ENCODE results near the gene COL6A6. TPM values are rescaled to one million over a fixed set of nuclear protein-coding genes. Genes with fewer than 3 reads are reported as not detected.

COL6A6 gene
- total RNA-seq, 1 experiment from 2014 or later: 0.11 TPM

DNA sequence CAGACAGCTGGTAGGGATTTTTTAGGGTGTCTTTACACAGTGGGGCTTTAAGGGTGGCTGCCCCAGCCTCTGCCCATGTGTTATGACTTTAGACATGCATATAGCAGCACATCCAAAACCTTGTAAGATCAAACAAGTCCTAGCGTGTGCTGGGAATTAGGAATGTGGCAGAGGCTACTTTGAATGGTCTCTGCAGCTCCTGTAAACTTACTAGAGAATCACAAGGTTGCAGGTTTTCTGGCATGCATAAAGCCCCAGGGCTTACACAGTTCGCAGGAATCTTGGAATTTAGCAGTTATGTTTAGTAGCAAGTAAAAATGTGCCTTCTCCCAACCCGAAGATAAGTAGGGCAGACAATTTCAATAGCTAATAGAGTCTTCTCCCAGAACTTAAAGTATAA, 46.9 kb upstream of the COL6A6 start:
- Histone ChIP-seq H3K27ac (ENCODE audit: insufficient read length, low read depth, low read length) (no peak overlapping the region), H3K23me2 (ENCODE audit: insufficient read length, low read depth, low read length, poor library complexity, severe bottlenecking) (no peaks in the 10 kb centered on the region), H2BK15ac (ENCODE audit: low read depth, low read length) (no peak overlapping the region), H3K4me1 (ENCODE audit: insufficient read depth, low read length) (no peaks in the 10 kb centered on the region), H3K9me3 (ENCODE audit: control insufficient read depth, low read depth, low read length) (no peaks in the 10 kb centered on the region), H2AK5ac (ENCODE audit: insufficient read length, low read length) (no peak overlapping the region), H3K27me3 (ENCODE audit: insufficient read depth, low read length) (no peaks in the 10 kb centered on the region), H2BK20ac (ENCODE audit: low read depth, low read length, poor library complexity, severe bottlenecking) (no peak overlapping the region), H3K79me1 (ENCODE audit: insufficient read depth, low read depth, low read length, poor library complexity, severe bottlenecking) (no peaks in the 10 kb centered on the region), H2BK12ac (ENCODE audit: insufficient read length, low read depth, low read length) (no peak overlapping the region), H3K9ac (ENCODE audit: extremely low read depth, insufficient read length, low read length) (no peak overlapping the region), H3K56ac (ENCODE audit: insufficient read length, low read depth, low read length) (no peak overlapping the region), H3T11ph (ENCODE audit: low read length) (no peak overlapping the region), H3K4ac (ENCODE audit: low read depth, low read length) (no peak overlapping the region), H4K91ac (ENCODE audit: insufficient read length, low read depth, low read length) (no peak overlapping the region), H3K4me2 (ENCODE audit: insufficient read depth, insufficient read length, low read length) (no peak overlapping the region), H3K79me2 (ENCODE audit: insufficient read depth, low read length) (no peaks in the 10 kb centered on the region), H3K23ac (ENCODE audit: insufficient read length, low read depth, low read length) (no peak overlapping the region), H3K14ac (ENCODE audit: insufficient read depth, low read length) (no peak overlapping the region), H4K8ac (replicated peaks; ENCODE audit: insufficient read length, low read depth, low read length) (no peak overlapping the region), H2AFZ (ENCODE audit: low read length) (no peak overlapping the region), H4K20me1 (ENCODE audit: control insufficient read depth, insufficient read depth, insufficient read length) (no peaks in the 10 kb centered on the region), H3K18ac (ENCODE audit: insufficient read length, low read depth, low read length) (no peak overlapping the region), H2BK120ac (ENCODE audit: low read depth, low read length, poor library complexity, severe bottlenecking) (no peak overlapping the region), H2BK5ac (ENCODE audit: insufficient read length, low read length) (no peak overlapping the region), H4K5ac (ENCODE audit: insufficient read length, low read depth, low read length) (no peak overlapping the region)
- H3K27me3 Mint-ChIP-seq (ENCODE audit: low read depth): peaks cover 7% of the 10 kb centered on the region
- H3K9me3 Mint-ChIP-seq: peaks cover 1 to 5% of the 10 kb centered on the region in 2 experiments; a peak in 4 of 5 replicates
- H3K4me3 Mint-ChIP-seq: no peak overlapping the region
- no peaks in the 10 kb centered on the region for H3K4me1 Mint-ChIP-seq
- TF ChIP-seq, protein P1, sequence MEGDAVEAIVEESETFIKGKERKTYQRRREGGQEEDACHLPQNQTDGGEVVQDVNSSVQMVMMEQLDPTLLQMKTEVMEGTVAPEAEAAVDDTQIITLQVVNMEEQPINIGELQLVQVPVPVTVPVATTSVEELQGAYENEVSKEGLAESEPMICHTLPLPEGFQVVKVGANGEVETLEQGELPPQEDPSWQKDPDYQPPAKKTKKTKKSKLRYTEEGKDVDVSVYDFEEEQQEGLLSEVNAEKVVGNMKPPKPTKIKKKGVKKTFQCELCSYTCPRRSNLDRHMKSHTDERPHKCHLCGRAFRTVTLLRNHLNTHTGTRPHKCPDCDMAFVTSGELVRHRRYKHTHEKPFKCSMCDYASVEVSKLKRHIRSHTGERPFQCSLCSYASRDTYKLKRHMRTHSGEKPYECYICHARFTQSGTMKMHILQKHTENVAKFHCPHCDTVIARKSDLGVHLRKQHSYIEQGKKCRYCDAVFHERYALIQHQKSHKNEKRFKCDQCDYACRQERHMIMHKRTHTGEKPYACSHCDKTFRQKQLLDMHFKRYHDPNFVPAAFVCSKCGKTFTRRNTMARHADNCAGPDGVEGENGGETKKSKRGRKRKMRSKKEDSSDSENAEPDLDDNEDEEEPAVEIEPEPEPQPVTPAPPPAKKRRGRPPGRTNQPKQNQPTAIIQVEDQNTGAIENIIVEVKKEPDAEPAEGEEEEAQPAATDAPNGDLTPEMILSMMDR (conservative IDR thresholded peaks at IDR 0.05): no peak
- no peak overlapping the region for H3K27ac Mint-ChIP-seq
- H3K36me3 Mint-ChIP-seq (ENCODE audit: insufficient read depth in 1 of 3, low read depth in 3 of 3): no peaks in the 10 kb centered on the region
- WGBS (ENCODE audit: extremely low coverage, insufficient read length, low lambda C conversion rate): no CpG with 5 or more reads among the region's 3 CpGs
- no peak for DNase-seq
